Nephron progenitor cell (in vitro differentiated cells): ENCODE results near the gene DHRS7.

ENCODE experiments used
- DNase-seq: peaks from one replicate; pipeline ENCODE4 v3.0.0; 2021
- H3K27ac Mint-ChIP-seq: 2 replicates; pipeline ENCODE4 v1.8.0; 2021; ENCODE audit warnings: mild to moderate bottlenecking, moderate library complexity, mixed read lengths
- H3K27me3 Mint-ChIP-seq: 2 replicates; pipeline ENCODE4 v1.8.0; 2021; ENCODE audit warnings: mild to moderate bottlenecking, low read depth, mixed read lengths; ENCODE audit not compliant: poor library complexity
- H3K36me3 Mint-ChIP-seq: 2 replicates; pipeline ENCODE4 v1.8.0; 2021; ENCODE audit warnings: low read depth, mixed read lengths
- H3K4me1 Mint-ChIP-seq: 2 replicates; pipeline ENCODE4 v1.8.0; 2021; ENCODE audit warnings: mixed read lengths
- H3K4me3 Mint-ChIP-seq: 2 replicates; pipeline ENCODE4 v1.8.0; 2021; ENCODE audit warnings: mild to moderate bottlenecking, moderate library complexity, mixed read lengths
- H3K9me3 Mint-ChIP-seq: 2 replicates; pipeline ENCODE4 v1.8.0; 2021; ENCODE audit warnings: mild to moderate bottlenecking, moderate library complexity, mixed read lengths
- TF ChIP-seq, protein P1 (sequence below): fragments of 200-600 bp; sonication (generic); IDR thresholded peaks from 2 replicates; pipeline ENCODE4 v1.5.0; 2021; ENCODE audit warnings: antibody characterized with exemption

The DHRS7 gene, protein sequence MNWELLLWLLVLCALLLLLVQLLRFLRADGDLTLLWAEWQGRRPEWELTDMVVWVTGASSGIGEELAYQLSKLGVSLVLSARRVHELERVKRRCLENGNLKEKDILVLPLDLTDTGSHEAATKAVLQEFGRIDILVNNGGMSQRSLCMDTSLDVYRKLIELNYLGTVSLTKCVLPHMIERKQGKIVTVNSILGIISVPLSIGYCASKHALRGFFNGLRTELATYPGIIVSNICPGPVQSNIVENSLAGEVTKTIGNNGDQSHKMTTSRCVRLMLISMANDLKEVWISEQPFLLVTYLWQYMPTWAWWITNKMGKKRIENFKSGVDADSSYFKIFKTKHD

DNA sequence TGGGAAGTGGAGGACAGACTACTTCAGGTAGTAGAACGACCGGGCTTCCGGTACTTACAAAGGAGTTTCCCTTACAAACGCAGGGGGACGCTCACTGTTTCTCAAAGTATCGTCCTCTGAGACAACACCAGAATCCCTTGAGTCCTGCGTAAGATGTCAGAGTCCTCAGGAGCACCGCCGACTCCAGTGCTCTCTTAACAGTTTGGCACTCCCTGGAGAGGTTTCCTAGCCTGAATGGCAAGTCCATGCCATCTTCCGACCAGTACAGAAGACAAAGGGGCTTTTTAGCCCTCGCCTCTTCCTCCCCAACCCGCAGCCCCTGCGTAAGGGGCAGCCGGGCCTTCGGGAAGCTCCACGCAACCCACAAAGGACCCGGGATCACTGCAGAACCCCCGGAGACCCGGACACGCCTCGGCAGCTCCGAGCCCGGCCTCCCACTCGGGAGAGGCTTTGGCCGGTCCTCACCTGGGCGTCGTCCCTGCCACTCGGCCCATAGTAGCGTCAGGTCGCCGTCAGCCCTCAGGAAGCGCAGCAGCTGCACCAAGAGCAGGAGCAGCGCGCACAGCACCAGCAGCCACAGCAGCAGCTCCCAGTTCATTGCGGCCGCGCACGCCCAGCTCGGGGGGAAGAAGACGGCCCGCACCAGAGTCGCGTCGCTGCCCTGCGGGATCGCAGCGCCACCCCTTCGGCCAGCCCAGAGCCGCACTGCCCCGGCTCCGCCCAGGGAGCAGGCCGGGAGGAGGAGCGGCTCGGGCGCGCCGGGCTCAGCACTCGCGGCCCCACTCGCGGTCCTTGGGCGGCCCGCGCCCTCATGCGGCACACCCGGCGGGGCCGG is at the start of gene DHRS7:
DHRS7 (minus strand) TSS at position 687 of the 835 bp plus-strand sequence; CDS start at position 598, 89 bp downstream.
- peak within 1 kb of the TSS; percentile 95 for H3K4me3 Mint-ChIP-seq
- H3K9me3 Mint-ChIP-seq: no peaks in the 10 kb centered on the region
- peaks cover 14% of the 10 kb centered on the region for H3K36me3 Mint-ChIP-seq
- TF ChIP-seq, protein P1, sequence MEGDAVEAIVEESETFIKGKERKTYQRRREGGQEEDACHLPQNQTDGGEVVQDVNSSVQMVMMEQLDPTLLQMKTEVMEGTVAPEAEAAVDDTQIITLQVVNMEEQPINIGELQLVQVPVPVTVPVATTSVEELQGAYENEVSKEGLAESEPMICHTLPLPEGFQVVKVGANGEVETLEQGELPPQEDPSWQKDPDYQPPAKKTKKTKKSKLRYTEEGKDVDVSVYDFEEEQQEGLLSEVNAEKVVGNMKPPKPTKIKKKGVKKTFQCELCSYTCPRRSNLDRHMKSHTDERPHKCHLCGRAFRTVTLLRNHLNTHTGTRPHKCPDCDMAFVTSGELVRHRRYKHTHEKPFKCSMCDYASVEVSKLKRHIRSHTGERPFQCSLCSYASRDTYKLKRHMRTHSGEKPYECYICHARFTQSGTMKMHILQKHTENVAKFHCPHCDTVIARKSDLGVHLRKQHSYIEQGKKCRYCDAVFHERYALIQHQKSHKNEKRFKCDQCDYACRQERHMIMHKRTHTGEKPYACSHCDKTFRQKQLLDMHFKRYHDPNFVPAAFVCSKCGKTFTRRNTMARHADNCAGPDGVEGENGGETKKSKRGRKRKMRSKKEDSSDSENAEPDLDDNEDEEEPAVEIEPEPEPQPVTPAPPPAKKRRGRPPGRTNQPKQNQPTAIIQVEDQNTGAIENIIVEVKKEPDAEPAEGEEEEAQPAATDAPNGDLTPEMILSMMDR: no peak
- H3K4me1 Mint-ChIP-seq: peaks cover 42% of the 10 kb centered on the region
- peak within 1 kb of the TSS; percentile 88 for H3K27ac Mint-ChIP-seq
- peaks cover 6% of the 10 kb centered on the region for H3K27me3 Mint-ChIP-seq
- DNase-seq: peak; percentile 87

DNA sequence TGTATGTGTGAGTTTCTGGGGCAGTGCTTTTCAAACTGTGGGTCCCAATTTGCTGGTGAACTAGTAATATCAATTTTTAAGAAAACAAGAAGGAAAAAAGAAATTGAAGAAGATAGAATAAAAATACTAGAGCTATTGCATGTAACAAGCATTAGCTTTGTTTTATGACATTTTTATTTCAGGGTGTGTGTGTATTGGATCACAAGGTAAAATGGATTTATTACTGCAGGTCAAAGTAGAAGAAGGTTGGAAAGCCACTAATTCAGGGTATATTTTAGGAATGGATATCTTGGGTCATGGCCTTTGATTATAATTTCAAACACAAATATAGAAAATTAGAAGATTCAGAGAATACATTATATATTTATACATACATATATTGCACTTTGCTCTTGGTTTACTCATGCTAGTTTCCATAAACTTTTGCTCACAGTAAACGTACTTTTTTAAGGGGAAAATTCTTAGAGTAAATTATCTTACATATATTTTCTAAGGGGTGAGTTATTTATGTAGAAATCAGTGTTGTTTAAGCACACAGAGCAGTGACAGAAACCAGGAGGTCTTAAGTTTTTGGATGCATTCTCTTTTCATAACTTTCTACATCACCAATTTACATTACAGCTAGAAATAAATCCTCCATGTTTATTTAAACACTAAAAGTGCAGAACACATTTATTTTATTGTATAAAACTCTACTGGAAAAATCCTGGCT is 49.4 kb upstream of the DHRS7 start:
- Mint-ChIP-seq H3K27me3 (peaks cover 10% of the 10 kb centered on the region), H3K9me3 (no peaks in the 10 kb centered on the region), H3K4me1 (peaks cover 10% of the 10 kb centered on the region), H3K4me3 (no peak overlapping the region), H3K36me3 (no peaks in the 10 kb centered on the region), H3K27ac (no peak overlapping the region)
- no peak for DNase-seq
- TF ChIP-seq, protein P1: no peak

GRCh38 chr14:60214003-60214402 is 48.8 kb upstream of the DHRS7 start:
- Mint-ChIP-seq H3K36me3 (no peaks in the 10 kb centered on the region), H3K9me3 (no peaks in the 10 kb centered on the region), H3K4me1 (peaks cover 10% of the 10 kb centered on the region), H3K4me3 (no peak overlapping the region), H3K27me3 (peaks cover 10% of the 10 kb centered on the region), H3K27ac (no peak overlapping the region)
- no peak for DNase-seq
- TF ChIP-seq, protein P1: no peak

DNA sequence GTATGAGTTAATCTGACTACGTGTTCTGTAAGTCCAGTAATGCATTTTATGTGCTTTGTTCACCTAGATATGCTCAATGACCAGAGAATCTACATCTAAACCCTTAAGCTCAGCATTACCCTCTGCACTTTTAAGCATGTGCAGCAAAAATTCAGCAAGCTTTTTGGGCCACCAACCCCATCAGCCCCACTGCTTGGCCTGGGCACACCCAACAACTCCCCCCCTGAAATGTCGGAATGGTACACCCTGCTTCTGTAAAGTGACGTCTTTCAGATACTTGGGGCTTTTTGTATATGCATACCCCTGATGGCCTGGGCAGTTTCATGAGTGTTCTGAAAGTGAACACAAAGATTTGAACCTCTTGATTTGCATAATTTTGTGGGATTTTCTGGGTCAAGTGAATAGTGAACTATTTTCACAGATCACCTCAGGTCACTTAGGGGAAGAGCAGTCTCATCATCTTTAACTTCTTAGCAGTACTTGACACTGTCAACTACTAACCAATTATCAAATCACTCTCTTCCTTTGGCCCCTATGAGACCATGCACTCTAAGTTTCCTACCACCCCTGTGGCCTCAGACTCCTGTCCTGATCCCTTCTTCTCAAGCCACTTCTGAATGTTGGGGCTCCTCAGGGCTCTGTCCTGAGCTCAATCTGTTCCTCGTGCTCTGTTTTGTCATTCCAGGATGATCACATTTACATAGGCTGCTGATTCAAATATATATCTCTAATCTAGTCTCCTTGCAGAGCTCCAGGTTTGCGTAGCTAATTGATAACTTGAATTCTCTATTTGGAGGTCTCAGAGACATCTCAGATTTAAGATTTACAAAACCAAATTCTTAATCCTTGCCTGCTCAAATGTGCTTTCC is 47.5 kb upstream of the DHRS7 start:
- no peak for DNase-seq
- no peak overlapping the region for H3K4me3 Mint-ChIP-seq
- no peaks in the 10 kb centered on the region for H3K9me3 Mint-ChIP-seq
- no peak overlapping the region for H3K27ac Mint-ChIP-seq
- TF ChIP-seq, protein P1: no peak
- H3K4me1 Mint-ChIP-seq: peaks cover 5% of the 10 kb centered on the region
- no peaks in the 10 kb centered on the region for H3K36me3 Mint-ChIP-seq
- H3K27me3 Mint-ChIP-seq: peaks cover 10% of the 10 kb centered on the region

GRCh38 chr14:60211153-60211552 is 46.0 kb upstream of the DHRS7 start:
- no peaks in the 10 kb centered on the region for H3K36me3 Mint-ChIP-seq
- no peak for DNase-seq
- H3K4me3 Mint-ChIP-seq: no peak overlapping the region
- H3K4me1 Mint-ChIP-seq: peaks cover 4% of the 10 kb centered on the region
- no peak overlapping the region for H3K27ac Mint-ChIP-seq
- TF ChIP-seq, protein P1: no peak
- H3K9me3 Mint-ChIP-seq: no peaks in the 10 kb centered on the region
- H3K27me3 Mint-ChIP-seq: peaks cover 13% of the 10 kb centered on the region
